Body of pancreas (tissue), 4 donors: ENCODE data around the gene VIP. TPM values are rescaled to one million over a fixed set of nuclear protein-coding genes. Genes with fewer than 3 reads are reported as not detected.

ENCODE experiments used
- ATAC-seq: fragments of 150-250 bp; one replicate; pipeline ENCODE4 v1.9.1; 2016
- DNase-seq, 4 donors: peaks; one replicate each; pipeline ENCODE4 v3.0.0-alpha.2; 2019
- H3K27ac ChIP-seq, 4 donors: fragments of 200-600 bp; sonication (generic); 1 replicate in 3 of 4; 2 replicates in 1 of 4; pipeline versions ENCODE4 v1.5.1 to v1.6.1; 2016 to 2019; ENCODE audit warnings: mild to moderate bottlenecking in 1 of 4, mixed read lengths in 1 of 4, moderate library complexity in 1 of 4
- H3K27me3 ChIP-seq, 2 donors: fragments of 200-600 bp; sonication (generic); one replicate each; pipeline ENCODE4 v1.6.0; 2016; ENCODE audit warnings: mild to moderate bottlenecking in 1 of 2
- H3K36me3 ChIP-seq, 2 donors: fragments of 200-600 bp; sonication (generic); replicated peaks in 1 of 2; 2 replicates each; pipeline ENCODE4 v1.5.1; 2016; ENCODE audit warnings: low read depth in 2 of 2; ENCODE audit not compliant: insufficient read depth in 1 of 2
- H3K4me1 ChIP-seq: fragments of 200-600 bp; sonication (generic); one replicate; pipeline ENCODE4 v1.6.0; 2016
- H3K4me3 ChIP-seq, 2 donors: fragments of 200-600 bp; sonication (generic); 1 replicate in 1 of 2; 2 replicates in 1 of 2; pipeline ENCODE4 v1.5.1; 2016 to 2019
- H3K9me3 ChIP-seq, 3 donors: fragments of 200-600 bp; sonication (generic); 1 replicate in 2 of 3; 2 replicates in 1 of 3; pipeline ENCODE4 v1.5.1; 2016
- POLR2A ChIP-seq, 3 donors: fragments of 450-650 bp; IDR thresholded peaks; one replicate each; pipeline ENCODE4 v1.6.1; 2016; ENCODE audit warnings: antibody characterized with exemption in 3 of 3, mild to moderate bottlenecking in 2 of 3
- WGBS, 2 donors: methylation state at CpG; one replicate each; pipeline ENCODE4 v1.1.5; 2017; 5-methylcytosine and 5-hydroxymethylcytosine counted together
- intact Hi-C: fragments of 100-400 bp; cut with DNase I; formaldehyde crosslinking; loops from one replicate; pipeline ENCODE4 v1.15.1; 2023
- total RNA-seq, 2 donors: library from RNA; depleted of rRNA; stranded (reverse); fragments of >200 nt; gene quantifications; one replicate each; pipeline ENCODE4 v1.1.0, GENCODE V29; 2016
- TF ChIP-seq, protein P1 (sequence below), 7 experiments: fragments of 450-650 bp in 4 of 7; fragments of 200-600 bp in 3 of 7; sonication (generic) in 3 of 7; IDR thresholded peaks; one replicate each; pipeline ENCODE4 v1.5.1; 2016 to 2019; ENCODE audit warnings: antibody characterized with exemption in 7 of 7

VIP gene
- total RNA-seq, 2 donors from 2014 or later, result 16.6 TPM; not detected in 1

DNA sequence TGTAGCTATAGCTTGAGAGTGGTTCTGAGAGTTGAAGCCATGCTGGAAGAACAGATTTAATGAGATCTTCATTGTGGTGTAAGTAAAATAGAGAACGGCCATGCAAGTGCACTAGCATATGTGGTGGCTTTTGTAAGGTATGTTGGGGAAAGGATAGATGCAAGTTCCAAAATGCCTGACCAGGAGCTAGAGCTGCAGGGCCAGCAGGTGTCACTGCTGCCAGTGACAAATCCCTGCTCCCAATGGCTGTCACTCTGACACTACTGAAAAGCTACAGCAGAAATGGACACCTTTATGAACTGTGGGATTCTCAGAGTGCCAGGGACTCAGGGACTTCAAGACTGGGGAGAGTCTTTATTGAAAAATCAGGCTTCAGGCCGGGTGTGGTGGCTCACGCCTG lies 23.1 kb upstream of the VIP start:
- no peaks in the 10 kb centered on the region for H3K27me3 ChIP-seq
- H3K27ac ChIP-seq, result no peak overlapping the region
- no peak for ATAC-seq
- no peaks in the 10 kb centered on the region for H3K9me3 ChIP-seq
- WGBS, 2 donors, result 54 to 70% methylated on average over 3 of the region's 3 CpGs
- no peak for DNase-seq
- no peaks in the 10 kb centered on the region for H3K4me1 ChIP-seq
- H3K36me3 ChIP-seq, result no peaks in the 10 kb centered on the region
- TF ChIP-seq, protein P1, sequence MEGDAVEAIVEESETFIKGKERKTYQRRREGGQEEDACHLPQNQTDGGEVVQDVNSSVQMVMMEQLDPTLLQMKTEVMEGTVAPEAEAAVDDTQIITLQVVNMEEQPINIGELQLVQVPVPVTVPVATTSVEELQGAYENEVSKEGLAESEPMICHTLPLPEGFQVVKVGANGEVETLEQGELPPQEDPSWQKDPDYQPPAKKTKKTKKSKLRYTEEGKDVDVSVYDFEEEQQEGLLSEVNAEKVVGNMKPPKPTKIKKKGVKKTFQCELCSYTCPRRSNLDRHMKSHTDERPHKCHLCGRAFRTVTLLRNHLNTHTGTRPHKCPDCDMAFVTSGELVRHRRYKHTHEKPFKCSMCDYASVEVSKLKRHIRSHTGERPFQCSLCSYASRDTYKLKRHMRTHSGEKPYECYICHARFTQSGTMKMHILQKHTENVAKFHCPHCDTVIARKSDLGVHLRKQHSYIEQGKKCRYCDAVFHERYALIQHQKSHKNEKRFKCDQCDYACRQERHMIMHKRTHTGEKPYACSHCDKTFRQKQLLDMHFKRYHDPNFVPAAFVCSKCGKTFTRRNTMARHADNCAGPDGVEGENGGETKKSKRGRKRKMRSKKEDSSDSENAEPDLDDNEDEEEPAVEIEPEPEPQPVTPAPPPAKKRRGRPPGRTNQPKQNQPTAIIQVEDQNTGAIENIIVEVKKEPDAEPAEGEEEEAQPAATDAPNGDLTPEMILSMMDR (IDR thresholded peaks at IDR 0.05), result no peak
- TF ChIP-seq POLR2A (IDR thresholded peaks at IDR 0.05), result no peak
- intact Hi-C loops, result no loop called here
- no peak overlapping the region for H3K4me3 ChIP-seq

DNA sequence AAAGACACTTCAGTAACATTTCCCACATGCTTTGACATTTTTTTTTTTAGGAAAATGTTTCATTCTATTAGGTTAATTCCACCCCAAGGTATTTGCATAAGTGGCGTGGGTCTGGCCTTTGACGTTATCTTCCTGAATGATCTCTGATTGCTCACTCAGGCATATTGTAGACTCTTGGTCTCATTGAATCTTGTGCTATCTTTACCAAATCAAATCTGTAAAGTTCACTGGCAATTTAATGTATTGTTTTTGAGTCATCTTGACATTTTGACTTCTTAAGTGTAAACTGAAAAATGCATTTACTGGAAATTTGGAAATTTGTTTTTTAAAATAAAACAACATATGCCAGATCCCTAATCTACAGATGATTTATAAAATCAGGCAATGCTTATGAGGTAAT lies 16.0 kb upstream of the VIP start:
- intact Hi-C loops, result no loop called here
- ATAC-seq, result no peak

DNA sequence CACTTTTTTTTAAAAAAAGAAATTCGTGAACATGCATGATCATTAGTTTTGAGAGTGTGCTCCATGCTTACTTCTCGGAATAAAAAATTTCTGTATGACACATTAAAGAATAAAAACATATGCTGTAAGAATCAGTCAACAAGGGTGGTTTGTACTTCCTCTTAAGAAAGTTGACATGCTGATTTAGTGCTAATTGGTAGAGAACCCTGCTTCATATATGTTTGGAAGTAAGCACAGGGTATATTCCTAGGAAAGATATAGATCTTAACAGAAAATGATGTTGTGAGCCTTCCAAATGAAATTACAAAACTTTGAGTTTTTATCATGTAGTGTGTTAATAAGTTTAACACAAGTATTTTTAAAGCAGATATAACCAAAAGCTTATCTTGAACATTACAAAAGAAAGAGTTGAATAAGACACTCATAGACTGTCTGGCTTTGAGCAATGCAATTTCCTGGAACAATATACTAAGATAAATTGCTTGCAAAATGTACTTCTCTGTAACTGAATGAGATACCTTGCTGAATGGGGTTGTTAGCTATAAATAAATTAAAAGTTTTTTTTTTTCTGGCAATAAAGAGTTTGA lies 13.8 kb upstream of the VIP start:
- intact Hi-C loops, result no loop called here
- no peak overlapping the region for H3K27ac ChIP-seq
- H3K9me3 ChIP-seq, result no peaks in the 10 kb centered on the region
- peaks cover 0 to 3% of the 10 kb centered on the region in 2 donors for H3K27me3 ChIP-seq
- TF ChIP-seq, protein P1 (IDR thresholded peaks at IDR 0.05), result no peak
- TF ChIP-seq POLR2A (IDR thresholded peaks at IDR 0.05), result no peak
- DNase-seq (no peak), ATAC-seq (no peak)
- H3K4me1 ChIP-seq, result no peaks in the 10 kb centered on the region
- no peak overlapping the region for H3K4me3 ChIP-seq
- H3K36me3 ChIP-seq, result no peaks in the 10 kb centered on the region
- WGBS, 2 donors, result 25 to 51% methylated on average over 2 of the region's 2 CpGs

More for the DNA sequence above, 16.0 kb upstream of the VIP start:
- Histone ChIP-seq H3K4me1 (no peaks in the 10 kb centered on the region), H3K4me3 (no peak overlapping the region), H3K36me3 (no peaks in the 10 kb centered on the region), H3K27ac (no peak overlapping the region), H3K9me3 (no peaks in the 10 kb centered on the region), H3K27me3 (peaks cover 0 to 3% of the 10 kb centered on the region in 2 donors)
- DNase-seq, result no peak
- 43 to 62% methylated on average over 2 of the region's 2 CpGs for WGBS, 2 donors
- TF ChIP-seq, protein P1 (IDR thresholded peaks at IDR 0.05), result no peak
- no peak for TF ChIP-seq POLR2A (IDR thresholded peaks at IDR 0.05)

DNA sequence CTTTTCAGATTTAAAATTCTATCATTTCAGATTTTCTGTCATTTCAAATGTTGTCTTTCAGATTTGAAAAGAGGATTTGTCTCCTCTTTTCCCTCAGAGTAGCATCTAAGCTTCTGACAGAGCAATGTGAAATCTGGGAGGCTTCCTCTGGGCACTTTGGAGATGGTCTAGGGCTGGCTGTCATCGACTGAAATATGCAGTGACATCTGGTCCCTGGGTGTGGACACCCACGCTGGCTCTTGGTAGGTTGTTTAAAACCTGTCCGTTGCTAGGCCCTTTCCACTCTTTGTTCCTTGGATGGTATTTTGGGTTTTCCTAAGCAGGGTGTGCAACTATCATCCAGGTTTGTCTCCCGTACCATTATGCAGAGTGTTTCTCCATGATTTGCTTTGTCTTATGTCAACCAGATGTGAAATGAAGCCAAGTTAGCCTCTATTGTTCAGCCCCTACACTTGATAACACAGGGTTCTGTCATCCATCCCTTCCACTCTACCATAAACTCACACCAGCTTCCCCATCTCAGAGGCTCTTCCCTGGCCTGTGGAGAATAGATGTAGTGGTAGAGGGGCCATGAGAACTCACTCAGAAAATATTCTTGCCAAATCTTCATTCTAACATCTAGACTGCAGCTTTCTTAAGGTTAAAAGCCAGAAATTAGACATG lies 5.0 kb upstream of the VIP start:
- no peak for ATAC-seq

More for the DNA sequence above, 5.0 kb upstream of the VIP start:
- no peak for DNase-seq
- Histone ChIP-seq H3K27me3 (no peaks in the 10 kb centered on the region), H3K27ac (no peak overlapping the region), H3K4me3 (no peak overlapping the region), H3K9me3 (no peaks in the 10 kb centered on the region), H3K36me3 (no peaks in the 10 kb centered on the region), H3K4me1 (no peaks in the 10 kb centered on the region)
- 53 to 62% methylated on average over 4 of the region's 4 CpGs for WGBS, 2 donors
- TF ChIP-seq POLR2A (IDR thresholded peaks at IDR 0.05), result no peak
- TF ChIP-seq, protein P1 (IDR thresholded peaks at IDR 0.05), result no peak
- intact Hi-C loops, result no loop called here
